HG03460 (cell line): ENCODE data around the gene RTL10.

Experiments used
- ATAC-seq: cut with Tn5 transposase; IDR thresholded peaks from one replicate; pipeline ENCODE4 v1.9.1; 2021; ENCODE audit not compliant: unreplicated experiment

Gene RTL10

DNA sequence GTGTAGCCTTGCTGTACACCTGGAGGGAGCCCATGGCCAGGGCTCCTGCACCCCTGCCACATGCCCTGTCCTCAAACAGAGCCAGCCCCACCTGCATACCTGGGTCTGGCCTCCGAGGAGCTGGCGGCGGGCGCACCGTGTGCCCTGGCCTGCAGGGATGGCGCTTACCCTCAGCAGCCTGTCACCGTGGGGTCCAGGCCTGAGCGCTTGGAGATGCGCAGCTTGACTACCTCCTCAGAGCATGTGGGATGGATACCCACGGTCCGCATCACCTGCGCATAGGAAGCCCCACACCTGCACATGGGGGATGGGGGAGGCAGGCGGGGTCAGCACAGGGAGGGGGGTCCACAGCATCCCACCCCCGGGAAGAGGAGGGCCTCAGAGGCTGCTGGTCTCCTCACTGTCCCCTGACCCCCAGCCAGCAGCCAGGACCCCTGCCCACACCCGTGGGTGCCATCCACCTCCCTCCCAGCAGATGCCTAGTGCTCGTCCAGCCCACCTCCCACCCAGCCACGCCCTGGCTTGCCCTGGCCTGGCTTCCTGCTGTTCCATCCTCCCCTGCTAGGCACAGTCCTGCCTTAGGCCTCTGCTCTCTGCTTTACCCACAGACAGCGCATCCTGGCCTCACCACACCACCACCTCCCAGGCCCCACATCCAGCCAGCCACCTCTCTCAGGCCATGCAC lies 22.4 kb upstream of the RTL10 start:
- no peak for ATAC-seq

DNA sequence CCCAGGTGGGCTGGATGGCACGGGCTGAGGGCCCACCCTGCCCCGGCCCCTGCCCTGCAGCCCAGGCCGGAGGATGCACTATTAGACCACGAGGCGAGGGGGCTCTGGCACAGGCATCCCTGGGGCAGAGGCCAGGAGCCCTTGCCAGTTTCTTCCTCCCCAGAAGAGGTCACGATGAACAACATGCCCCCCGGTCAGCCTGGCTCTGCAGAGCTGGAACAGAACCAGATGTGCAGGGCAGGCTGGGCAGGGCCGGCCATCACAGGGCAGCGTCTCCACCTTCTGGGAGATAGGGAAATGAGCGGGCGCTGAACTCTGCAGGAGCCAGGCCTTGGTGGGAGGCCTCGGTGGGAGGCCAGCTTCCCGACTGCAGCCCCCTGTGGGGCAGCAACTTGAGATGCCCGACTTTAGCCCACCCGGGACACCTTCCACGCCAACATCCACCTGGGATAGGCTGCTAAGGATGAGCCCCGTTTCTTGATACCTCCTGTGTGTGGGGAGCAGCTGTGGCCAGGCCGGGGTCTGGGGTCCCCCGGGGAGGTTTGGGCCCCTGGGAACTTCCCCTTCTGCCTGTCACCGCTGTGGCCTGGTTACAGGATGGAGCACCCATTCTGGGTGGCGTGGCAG lies 21.8 kb upstream of the RTL10 start:
- ATAC-seq: no peak

DNA sequence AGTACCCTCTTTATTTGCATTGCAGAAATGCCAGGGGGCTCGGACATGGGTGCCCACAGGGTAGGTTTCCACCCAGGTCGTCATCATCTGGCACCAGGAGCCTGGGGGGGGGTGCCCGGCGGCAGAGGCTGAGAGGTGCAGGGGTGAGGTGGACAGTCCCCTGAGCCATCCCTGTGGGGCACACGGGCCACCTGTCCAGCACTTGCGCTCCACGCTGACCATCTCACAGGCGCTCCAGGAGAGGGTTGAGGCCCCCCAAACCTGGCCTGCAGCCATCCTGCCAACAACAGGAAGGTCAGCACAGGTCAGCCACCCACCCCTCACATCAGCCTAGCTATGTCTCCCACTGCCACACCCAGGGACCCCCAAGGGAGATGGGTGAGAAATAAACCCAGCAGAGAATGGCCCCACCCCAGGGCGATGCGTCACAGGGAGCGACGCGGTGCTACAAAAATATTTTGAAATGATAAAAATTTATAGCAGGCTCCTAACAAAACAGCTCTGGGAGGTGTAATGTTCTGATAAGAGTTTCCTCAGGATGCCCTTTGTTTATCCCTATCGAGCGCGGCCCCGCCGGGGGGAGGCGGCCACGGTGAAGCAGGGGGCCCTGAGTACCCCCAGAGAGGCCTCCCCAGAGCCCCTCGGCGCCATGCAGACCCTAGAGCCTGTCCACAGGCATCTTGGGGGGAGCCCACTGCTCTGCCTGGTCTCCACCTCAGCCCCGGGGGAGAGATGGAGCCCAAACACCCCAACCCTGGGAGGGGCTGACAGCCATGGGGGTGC lies 21.0 kb upstream of the RTL10 start:
- no peak for ATAC-seq

DNA sequence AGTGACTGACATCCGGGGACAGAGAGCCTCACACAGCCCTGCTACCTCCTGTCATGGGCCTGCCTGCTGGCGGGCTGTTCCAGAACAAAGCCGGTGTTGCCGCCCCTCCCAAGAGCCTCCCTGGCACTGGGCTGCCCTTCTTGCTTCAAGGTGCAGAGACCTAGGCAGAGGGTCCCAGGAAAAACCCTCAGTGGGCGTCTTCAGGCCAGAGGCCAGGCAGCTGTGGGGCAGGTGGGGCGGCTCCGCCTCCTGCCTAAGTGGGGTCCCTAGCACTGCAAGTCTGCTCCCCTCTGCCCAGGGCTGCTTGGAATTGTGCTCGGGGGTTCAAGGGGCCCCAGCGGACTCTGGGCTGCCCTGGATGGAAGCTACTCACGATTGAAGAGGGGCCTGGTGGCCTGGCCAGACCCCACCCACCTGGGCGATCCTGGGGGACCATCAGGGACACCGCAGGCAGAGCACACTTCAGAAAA lies 20.4 kb upstream of the RTL10 start:
- no peak for ATAC-seq

DNA sequence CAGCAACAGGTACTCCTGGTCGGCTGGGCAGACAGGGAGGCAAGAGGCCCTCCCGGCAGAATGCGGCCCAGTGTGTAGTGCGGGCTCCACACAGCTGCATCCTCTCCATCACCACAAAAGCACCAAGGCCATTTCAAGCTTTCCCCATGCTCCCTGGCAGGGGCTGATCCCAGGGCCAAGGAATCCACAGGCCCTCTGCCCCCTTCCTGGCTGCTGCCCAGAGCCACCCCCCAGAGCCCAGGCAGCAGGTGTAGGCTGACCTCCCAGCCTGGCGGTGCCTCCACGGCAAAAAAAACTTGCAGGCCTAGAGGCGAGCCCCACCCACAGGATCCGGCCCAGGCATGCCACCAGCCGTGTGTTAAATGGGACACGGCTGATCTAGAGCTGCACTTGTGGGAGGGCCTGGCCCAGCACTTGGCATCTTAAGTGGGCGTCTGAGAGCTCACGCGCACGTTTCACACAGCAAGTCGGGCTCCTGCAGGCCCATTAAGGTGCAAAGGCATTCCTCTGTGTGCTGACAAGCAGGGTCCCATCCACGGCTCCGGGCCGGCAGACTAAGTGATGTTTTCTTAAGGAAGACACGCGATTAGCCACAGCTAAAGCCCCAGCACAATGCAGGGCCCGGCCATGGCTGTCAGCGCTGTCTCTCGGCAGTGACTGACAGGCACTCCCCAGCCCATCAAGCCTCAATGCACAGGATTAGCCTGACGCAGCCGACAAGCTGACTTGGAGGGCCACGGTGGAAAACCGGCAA lies 19.8 kb upstream of the RTL10 start:
- no peak for ATAC-seq

DNA sequence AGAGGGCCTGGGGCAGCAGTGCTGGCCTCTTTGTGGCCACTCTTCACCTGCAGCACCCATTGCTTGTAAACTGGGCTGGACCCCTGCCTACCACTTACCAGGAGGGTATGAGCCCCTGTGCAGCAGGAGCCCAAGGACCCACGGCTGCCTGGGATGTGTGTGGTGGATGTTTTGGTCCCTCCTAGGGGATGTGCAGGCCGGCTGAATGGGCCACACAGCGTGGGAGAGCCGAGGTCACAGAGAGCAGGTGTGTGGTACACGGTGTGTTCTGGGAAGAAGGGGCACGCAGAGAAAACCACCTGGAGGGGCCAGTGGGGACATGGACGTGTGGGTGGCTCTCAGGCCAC lies 19.3 kb upstream of the RTL10 start:
- ATAC-seq: no peak

DNA sequence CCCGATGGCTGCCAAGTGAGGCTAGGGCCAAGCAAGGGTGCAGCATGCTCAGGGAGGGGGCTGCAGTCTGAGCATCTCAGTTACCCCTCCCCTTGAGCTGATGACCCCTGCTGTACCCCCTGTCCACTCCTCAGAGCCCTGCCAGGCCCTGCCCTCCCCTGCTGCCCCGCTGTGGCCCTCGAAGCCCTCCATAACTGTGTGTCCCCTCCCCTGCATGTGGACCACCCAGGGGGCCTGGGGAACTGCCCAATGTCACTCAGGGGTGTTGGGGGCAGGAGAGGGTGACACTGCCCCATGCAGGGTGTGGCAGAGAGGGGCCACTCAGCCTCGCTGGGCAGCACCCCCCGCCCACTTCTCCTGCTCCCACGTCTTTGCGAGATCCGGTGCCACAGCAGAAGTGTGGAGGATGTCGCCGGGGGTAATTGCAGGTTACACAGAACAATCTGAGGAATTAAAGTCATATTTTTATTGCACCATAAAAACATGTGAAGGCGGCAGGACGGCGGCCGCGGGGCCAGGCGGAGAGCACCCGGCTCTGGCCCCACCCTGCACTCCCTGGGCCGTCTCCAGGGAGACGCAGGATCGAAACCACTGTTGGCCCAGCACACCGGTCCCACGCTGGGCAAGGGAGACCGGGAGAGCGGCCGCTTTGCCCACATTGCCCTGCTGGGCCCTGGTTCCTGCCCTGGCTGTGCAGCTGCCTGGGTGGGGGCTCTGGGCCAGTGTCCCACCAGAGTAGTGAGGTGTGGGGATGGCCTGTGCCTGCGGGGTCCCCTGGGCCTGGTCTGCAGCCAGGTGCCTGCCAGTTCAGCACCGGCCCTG lies 18.7 kb upstream of the RTL10 start:
- no peak for ATAC-seq

DNA sequence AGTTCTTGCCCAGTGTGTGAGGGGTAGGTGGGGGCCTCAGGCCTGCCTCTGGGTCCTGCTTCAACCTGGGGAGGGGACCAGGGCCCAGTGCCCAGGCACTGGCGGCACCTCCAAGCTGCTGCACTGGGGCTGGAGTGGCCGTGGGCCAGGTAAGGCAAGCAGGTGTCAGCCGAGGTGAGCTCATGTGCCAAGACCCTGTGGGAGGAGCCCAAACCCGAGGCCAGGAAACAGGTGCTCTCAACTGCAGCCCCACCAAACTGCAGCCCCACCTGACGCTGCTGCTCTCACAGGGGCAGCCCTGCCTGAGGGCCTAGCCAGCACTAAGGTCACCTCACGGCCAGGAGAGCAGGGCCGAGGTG lies 18.1 kb upstream of the RTL10 start:
- no peak for ATAC-seq

DNA sequence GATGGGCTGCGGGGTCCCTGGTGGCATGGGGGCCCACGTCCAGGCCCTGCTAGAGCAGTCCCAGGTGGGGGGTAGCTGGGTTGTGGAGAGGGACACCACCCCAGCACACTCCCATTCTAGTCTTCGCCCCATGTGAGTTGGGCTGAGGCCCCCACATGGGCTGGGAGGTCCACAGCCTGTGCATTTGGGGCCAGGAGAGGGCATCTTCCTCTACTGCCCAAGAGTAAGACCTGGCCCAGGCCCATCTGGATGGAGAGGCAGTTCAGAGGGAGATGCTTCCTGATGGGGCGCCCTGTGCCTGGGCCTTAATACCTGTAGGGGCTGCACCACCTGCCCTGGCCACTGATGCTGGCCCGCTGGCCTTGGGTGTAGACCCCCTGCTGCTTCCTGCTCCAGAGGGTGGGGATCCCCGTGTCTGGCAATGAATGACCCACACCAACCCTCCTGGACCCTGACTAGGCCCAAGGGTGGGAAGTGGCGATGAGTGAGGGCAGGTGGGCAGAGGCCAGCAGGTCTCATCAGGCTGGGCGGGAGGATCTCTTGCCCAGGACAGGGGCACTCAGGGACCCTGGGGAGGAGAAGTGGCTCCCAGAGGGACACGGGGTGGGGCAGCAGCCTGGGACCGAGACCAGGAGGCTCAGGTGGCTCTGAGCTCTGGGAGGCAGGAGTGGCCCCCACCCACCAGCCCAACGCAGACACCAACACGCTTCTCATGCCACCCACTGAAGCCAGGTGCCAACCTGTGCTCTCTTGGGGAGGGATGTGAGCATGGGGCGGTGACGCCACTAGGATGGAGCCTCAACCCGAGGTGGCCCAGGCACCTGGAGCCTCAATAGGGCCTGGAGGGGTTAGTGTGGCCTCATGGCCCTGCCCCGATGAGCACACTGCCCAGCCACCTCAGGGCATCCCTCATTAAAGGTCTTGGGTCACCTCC lies 17.4 kb upstream of the RTL10 start:
- ATAC-seq: no peak

DNA sequence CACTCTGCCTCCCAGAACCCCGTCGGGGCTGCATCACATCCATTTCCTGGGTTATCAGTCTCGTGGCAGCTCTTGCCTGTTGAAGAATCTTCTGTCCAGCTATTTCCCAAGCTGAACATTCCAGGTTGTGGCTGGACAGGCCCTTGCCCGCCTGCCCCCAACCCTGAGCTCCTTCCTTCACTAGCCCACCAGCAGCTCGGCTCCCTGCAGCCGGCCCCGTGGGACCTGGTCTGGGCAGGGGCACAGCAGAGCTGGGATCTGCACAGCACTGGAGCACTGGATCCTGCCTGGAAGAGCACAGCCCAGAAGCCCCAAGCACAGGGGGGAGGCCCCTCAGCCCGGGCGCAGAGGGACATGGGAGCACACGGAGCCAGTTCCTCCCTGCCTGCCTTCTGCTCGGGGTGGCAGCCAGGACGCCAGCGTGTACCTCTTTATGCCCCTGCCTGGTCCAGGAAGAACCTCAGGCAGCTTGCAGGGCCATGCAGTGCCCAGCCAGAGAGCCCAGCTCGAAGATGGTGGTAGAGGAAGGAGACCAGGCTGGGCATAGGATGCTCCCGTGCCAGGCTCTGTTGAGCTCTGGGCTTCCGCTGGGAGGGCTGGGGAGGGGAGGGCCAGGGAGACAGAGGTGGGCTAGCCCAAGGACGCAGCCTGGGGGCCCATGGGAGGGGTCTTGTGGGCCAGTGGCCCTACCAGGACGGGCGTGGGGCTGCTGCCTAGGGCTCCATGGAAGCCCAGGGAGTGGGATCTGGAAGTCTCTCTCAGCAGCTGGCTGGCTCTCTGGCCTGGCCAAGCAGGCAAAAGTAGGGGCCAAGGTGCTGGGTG lies 16.6 kb upstream of the RTL10 start:
- no peak for ATAC-seq

DNA sequence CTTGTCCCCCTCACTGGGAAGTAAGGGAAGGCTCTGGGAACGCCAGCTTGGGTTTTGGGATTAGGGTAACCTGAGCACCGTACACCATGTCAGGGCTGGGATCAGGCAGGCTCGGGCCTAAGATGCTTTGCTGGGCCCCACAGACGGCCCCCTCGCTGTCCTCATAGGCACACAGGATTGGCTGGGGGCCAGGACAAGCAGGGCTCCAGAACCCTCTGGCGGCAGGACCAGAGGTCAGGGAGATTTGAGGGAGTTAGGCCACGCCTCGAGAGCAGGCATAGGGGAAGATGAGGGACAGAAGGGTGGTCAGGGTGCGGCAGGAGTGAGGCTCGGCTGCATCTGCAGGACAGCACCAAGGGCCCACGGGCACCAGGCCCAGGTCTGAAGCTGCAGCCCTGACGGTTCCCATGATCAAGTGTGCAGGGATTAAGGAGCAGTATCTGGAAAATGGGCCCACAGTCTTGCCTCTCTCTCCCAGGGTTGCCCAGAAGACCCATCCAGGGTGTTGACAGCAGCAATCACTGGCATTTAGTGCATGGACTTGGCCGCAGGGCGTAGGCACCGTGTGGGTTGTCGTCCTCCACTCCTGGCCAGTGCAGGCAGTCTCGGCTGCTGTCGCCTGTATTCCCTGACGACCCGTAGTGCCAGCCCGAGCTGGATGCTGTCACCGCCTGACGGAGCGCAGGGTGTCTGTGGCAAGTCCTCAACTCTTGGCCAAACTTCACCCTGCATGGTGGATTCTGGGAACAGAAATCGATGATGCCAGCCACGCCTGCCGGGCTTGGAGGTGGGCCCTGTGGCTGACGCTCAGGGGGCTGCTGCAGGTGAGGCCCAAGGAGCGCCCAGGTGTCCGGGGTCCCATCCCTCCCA lies 15.7 kb upstream of the RTL10 start:
- ATAC-seq: no peak

DNA sequence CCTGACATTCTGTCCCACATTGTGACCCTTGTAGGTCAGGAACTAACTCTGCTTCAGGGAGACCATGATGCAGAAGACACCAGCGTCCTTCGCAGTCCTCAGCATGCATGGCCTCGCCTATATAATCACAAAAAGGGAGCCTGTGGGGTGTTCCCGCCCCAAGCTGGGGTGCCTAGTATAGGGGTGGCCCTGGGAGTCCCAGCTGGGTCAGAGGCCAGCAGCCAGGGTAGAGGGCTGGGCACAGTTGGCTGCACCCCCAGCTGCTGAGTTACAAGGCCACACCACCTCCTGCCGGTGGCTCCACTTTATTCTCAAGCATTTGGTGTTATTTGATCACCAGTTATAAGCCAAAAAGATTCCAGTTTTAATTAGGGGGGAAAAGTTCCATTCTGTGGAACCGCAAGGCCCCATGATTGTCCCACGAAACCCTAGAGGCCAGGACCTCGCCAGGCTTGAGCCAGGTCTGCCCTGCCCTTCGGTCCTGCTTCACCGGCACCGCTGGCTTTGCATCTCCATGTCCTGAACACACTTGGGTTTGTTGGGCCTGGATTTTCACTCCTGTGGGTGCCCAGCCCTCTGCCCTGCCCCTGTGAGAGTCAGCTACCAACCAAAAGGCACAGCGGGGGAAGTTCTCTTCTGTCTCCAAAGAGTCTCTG lies 15.0 kb upstream of the RTL10 start:
- no peak for ATAC-seq

DNA sequence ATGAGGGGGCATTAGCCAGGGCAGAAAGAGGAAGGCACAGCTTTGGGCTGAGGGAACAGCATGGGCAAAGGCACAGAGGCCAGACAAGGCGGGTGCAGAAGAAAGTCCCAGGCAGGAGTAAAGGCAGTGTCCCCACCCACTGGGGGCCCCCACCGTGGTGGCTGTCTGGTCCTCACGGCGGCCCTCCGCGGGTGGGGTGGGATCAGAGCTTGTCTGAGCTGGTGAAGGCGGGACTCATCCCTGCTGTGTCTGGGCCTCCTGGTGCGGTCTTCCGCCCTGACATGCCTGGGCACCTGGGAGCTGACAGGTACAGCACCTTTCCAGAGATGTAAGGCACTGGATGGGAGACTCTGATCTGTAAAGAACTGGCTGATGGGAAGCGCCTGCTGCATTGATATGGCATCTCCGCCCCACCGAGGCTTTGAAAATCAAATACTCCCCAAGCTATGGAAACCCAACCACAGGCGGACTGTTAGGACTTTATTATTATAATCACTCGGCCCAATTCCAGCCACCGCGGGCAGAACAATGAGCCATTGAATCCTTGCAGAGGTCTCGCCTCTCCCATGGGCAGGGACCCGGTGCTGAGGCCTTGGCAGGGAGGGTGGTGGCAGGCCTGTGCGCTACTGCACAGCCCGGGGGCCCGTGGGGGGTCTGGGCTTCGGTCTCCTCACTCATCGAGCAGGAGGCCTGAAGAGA lies 14.2 kb upstream of the RTL10 start:
- ATAC-seq: no peak

DNA sequence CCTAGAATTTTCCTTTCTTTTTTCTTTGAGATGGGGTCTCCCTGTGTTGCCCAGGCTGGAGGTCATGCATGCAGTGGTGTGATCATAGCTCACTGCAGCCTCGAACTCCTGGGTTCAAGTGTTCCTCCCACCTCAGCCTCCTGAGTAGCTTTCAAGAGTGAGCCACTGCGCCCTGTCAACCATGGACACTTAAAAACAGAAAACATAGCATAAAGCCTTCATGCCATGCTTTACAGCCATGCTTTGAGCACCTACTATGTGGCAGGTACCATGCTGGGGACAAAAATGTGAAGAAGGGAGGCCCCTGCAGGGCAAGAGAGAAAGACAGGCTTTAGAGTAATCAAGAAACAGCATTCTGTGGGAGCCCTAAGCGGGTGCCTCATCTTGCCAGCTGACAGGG lies 13.7 kb upstream of the RTL10 start:
- no peak for ATAC-seq

DNA sequence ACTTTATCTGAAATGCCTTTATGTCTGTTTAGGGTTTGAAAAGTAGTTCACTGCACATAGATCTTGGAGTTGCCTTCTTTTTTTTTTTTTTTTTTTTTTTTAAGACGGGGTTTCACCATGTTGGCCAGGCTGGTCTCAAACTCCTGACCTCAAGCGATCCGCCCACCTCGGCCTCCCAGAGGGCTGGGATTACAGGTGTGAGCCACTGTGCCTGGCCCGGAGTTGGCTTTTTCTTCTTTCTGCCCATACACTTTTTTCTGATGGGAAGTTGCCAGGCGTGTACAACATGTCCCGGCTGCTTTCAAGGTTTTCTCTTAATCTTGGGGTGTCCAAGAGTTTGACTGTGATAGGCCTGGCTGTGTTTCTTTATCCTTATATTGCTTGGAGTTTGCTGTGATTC lies 12.9 kb upstream of the RTL10 start:
- ATAC-seq: no peak

DNA sequence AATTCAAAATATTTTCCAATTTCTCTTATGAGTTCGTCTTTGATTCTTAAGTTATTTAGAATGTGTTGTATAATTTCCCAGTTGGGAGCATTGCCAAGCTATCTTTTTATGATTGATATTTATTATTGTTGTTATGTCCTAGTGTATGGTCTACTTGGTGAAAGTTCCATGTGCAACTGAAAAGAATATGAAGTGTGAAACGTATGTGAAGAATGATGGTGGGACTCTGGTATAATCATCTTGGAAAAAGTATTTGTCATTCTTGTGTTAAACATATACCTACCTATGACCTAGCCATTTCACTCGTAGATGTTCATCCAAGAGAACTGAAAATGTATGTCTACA lies 12.0 kb upstream of the RTL10 start:
- no peak for ATAC-seq
